ENCODE measurements around the gene KLK14.
A peak's percentile ranks its signal among the peaks of the same experiment; 100 is the strongest.

Gene KLK14

GRCh38 chr19:51108066-51108804 is 25.5 kb upstream of the KLK14 start, which contains the start of gene CTU1:
TSS of gene CTU1 (minus strand) at chr19:51108409. CDS start at chr19:51104569, 3,840 bp downstream.
- peak; percentile 99 for DNase-seq (ENCODE audit: low read depth)

GRCh38 chr19:51107406-51108065 is 24.8 kb upstream of the KLK14 start:
- no peak for DNase-seq (ENCODE audit: low read depth)

- no peak for DNase-seq (ENCODE audit: low read depth)
Measured at GRCh38 chr19:51103926-51104341, 21.2 kb upstream of the KLK14 start.

- no peak for DNase-seq (ENCODE audit: low read depth)
Measured at GRCh38 chr19:51102991-51103390, 20.3 kb upstream of the KLK14 start.

- DNase-seq (ENCODE audit: low read depth): no peak
Measured at GRCh38 chr19:51101171-51101865, 18.6 kb upstream of the KLK14 start.

GRCh38 chr19:51100601-51101000 is 17.9 kb upstream of the KLK14 start:
- no peak for DNase-seq (ENCODE audit: low read depth)

GRCh38 chr19:51099047-51099382 is 16.3 kb upstream of the KLK14 start:
- no peak for DNase-seq (ENCODE audit: low read depth)

GRCh38 chr19:51098365-51099046 is 15.8 kb upstream of the KLK14 start:
- DNase-seq (ENCODE audit: low read depth): peak; percentile 21

GRCh38 chr19:51097796-51098195 is 15.1 kb upstream of the KLK14 start:
- no peak for DNase-seq (ENCODE audit: low read depth)

GRCh38 chr19:51097166-51097738 is 14.6 kb upstream of the KLK14 start:
- DNase-seq (ENCODE audit: low read depth): peak; percentile 70

GRCh38 chr19:51096473-51097165 is 13.9 kb upstream of the KLK14 start:
- DNase-seq (ENCODE audit: low read depth): no peak

- no peak for DNase-seq (ENCODE audit: low read depth)
Measured at GRCh38 chr19:51094696-51095279, 12.1 kb upstream of the KLK14 start.

GRCh38 chr19:51093510-51094345 is 11.0 kb upstream of the KLK14 start:
- no peak for DNase-seq (ENCODE audit: low read depth)

- no peak for DNase-seq (ENCODE audit: low read depth)
Measured at GRCh38 chr19:51093101-51093500, 10.4 kb upstream of the KLK14 start.

GRCh38 chr19:51091895-51092873 is 9.5 kb upstream of the KLK14 start:
- no peak for DNase-seq (ENCODE audit: low read depth)

- DNase-seq (ENCODE audit: low read depth): no peak
Measured at GRCh38 chr19:51091126-51091525, 8.4 kb upstream of the KLK14 start.

GRCh38 chr19:51090471-51090870 is 7.8 kb upstream of the KLK14 start:
- no peak for DNase-seq (ENCODE audit: low read depth)

- no peak for DNase-seq (ENCODE audit: low read depth)
Measured at GRCh38 chr19:51089786-51090185, 7.1 kb upstream of the KLK14 start.

Measured in activated gamma-delta T cell treated with anti-CD3 and anti-CD28 coated beads, Interleukin-2, amount 50 U/mL, for 16 hours (primary cell).